H9 (cell line): Measurements from ENCODE around the gene CDH8. TPM values are rescaled to one million over a fixed set of nuclear protein-coding genes. Genes with fewer than 3 reads are reported as not detected.
A peak's percentile ranks its signal among the peaks of the same experiment; 100 is the strongest.

Experiments
- DNase-seq: peaks from one replicate; pipeline ENCODE4 v3.0.0-alpha.2; 2017
- H2AFZ ChIP-seq: one replicate; pipeline ENCODE4 v1.6.1; 2013; ENCODE audit warnings: mild to moderate bottlenecking, low read length, control low read depth, moderate library complexity
- H2AK5ac ChIP-seq: 2 replicates; pipeline ENCODE4 v1.6.1; 2013; ENCODE audit warnings: low read length, control low read depth, mixed read lengths; ENCODE audit not compliant: insufficient read length
- H2BK120ac ChIP-seq: one replicate; pipeline ENCODE4 v1.6.1; 2013; ENCODE audit warnings: low read depth, mild to moderate bottlenecking, low read length, control low read depth, inconsistent platforms; ENCODE audit not compliant: poor library complexity, severe bottlenecking
- H2BK12ac ChIP-seq: 2 replicates; pipeline ENCODE4 v1.6.1; 2013; ENCODE audit warnings: low read length, control low read depth, mixed read lengths, low read depth; ENCODE audit not compliant: insufficient read length
- H2BK15ac ChIP-seq: 2 replicates; pipeline ENCODE4 v1.6.1; 2013; ENCODE audit warnings: low read depth, low read length, control low read depth
- H2BK20ac ChIP-seq: one replicate; pipeline ENCODE4 v1.6.1; 2013; ENCODE audit warnings: low read depth, mild to moderate bottlenecking, low read length, control low read depth, inconsistent platforms; ENCODE audit not compliant: poor library complexity, severe bottlenecking
- H2BK5ac ChIP-seq: 2 replicates; pipeline ENCODE4 v1.6.1; 2013; ENCODE audit warnings: low read length, control low read depth, mixed read lengths; ENCODE audit not compliant: insufficient read length
- H3K14ac ChIP-seq: 2 replicates; pipeline ENCODE4 v1.6.1; 2013; ENCODE audit warnings: low read length, control low read depth; ENCODE audit not compliant: insufficient read depth
- H3K18ac ChIP-seq: 2 replicates; pipeline ENCODE4 v1.6.1; 2013; ENCODE audit warnings: low read depth, mild to moderate bottlenecking, mixed read lengths, low read length, control low read depth; ENCODE audit not compliant: insufficient read length
- H3K23ac ChIP-seq: 2 replicates; pipeline ENCODE4 v1.6.1; 2013; ENCODE audit warnings: low read length, control low read depth, mixed read lengths, low read depth; ENCODE audit not compliant: insufficient read length
- H3K23me2 ChIP-seq: 2 replicates; pipeline ENCODE4 v1.6.1; 2013; ENCODE audit warnings: low read depth, mild to moderate bottlenecking, mixed read lengths, low read length, control low read depth; ENCODE audit not compliant: insufficient read length, poor library complexity, severe bottlenecking
- H3K27ac ChIP-seq: 2 replicates; pipeline ENCODE4 v1.5.1; 2013; ENCODE audit warnings: low read length, control low read depth, mixed read lengths, low read depth; ENCODE audit not compliant: insufficient read length
- H3K27me3 ChIP-seq: 2 replicates; pipeline ENCODE4 v1.6.1; 2013; ENCODE audit warnings: low read length, control low read depth, inconsistent platforms; ENCODE audit not compliant: insufficient read depth
- H3K4ac ChIP-seq: 2 replicates; pipeline ENCODE4 v1.6.1; 2013; ENCODE audit warnings: low read depth, mild to moderate bottlenecking, control low read depth, inconsistent platforms, low read length, moderate library complexity
- H3K4me1 ChIP-seq: 2 replicates; pipeline ENCODE4 v1.6.1; 2013; ENCODE audit warnings: low read length, control low read depth, inconsistent platforms; ENCODE audit not compliant: insufficient read depth
- H3K4me2 ChIP-seq: 2 replicates; pipeline ENCODE4 v1.6.1; 2013; ENCODE audit warnings: low read length, control low read depth, mixed read lengths; ENCODE audit not compliant: insufficient read length, insufficient read depth
- H3K56ac ChIP-seq: 2 replicates; pipeline ENCODE4 v1.6.1; 2013; ENCODE audit warnings: low read depth, mild to moderate bottlenecking, mixed read lengths, low read length, control low read depth; ENCODE audit not compliant: insufficient read length
- H3K79me1 ChIP-seq: 2 replicates; pipeline ENCODE4 v1.6.1; 2013; ENCODE audit warnings: low read depth, mild to moderate bottlenecking, moderate library complexity, low read length, control low read depth, inconsistent platforms; ENCODE audit not compliant: insufficient read depth, poor library complexity, severe bottlenecking
- H3K79me2 ChIP-seq: 2 replicates; pipeline ENCODE4 v1.6.1; 2013; ENCODE audit warnings: low read length, control low read depth, inconsistent platforms; ENCODE audit not compliant: insufficient read depth
- H3K9ac ChIP-seq: 2 replicates; pipeline ENCODE4 v1.6.1; 2013; ENCODE audit warnings: low read length, control low read depth, mixed read lengths; ENCODE audit not compliant: insufficient read length; ENCODE audit errors: extremely low read depth
- H3K9me3 ChIP-seq: one replicate; pipeline ENCODE4 v1.6.1; 2013; ENCODE audit warnings: low read depth, low read length, inconsistent platforms; ENCODE audit not compliant: control insufficient read depth
- H3T11ph ChIP-seq: one replicate; pipeline ENCODE4 v1.6.1; 2013; ENCODE audit warnings: mild to moderate bottlenecking, low read length, control low read depth, inconsistent platforms
- H4K20me1 ChIP-seq: one replicate; pipeline ENCODE4 v1.6.1; 2013; ENCODE audit not compliant: control insufficient read depth, insufficient read length, insufficient read depth
- H4K5ac ChIP-seq: 2 replicates; pipeline ENCODE4 v1.6.1; 2013; ENCODE audit warnings: low read depth, mild to moderate bottlenecking, mixed read lengths, low read length, control low read depth; ENCODE audit not compliant: insufficient read length
- H4K8ac ChIP-seq: replicated peaks from 2 replicates; pipeline ENCODE4 v1.6.1; 2013; ENCODE audit warnings: low read length, control low read depth, mixed read lengths, low read depth; ENCODE audit not compliant: insufficient read length
- H4K91ac ChIP-seq: 2 replicates; pipeline ENCODE4 v1.6.1; 2013; ENCODE audit warnings: low read depth, mild to moderate bottlenecking, moderate library complexity, mixed read lengths, low read length, control low read depth; ENCODE audit not compliant: insufficient read length
- H3K27ac Mint-ChIP-seq, 3 experiments: 2 replicates in 2 of 3; 3 replicates in 1 of 3; pipeline ENCODE4 v1.8.0; 2020 to 2021; ENCODE audit warnings: mixed read lengths in 3 of 3, mild to moderate bottlenecking in 1 of 3, moderate library complexity in 1 of 3
- H3K27me3 Mint-ChIP-seq: 2 replicates; pipeline ENCODE4 v1.8.0; 2021; ENCODE audit warnings: low read depth, mild to moderate bottlenecking, moderate library complexity, mixed read lengths
- H3K36me3 Mint-ChIP-seq, 3 experiments: 2 replicates in 2 of 3; 3 replicates in 1 of 3; pipeline ENCODE4 v1.8.0; 2020 to 2021; ENCODE audit warnings: low read depth in 3 of 3, mixed read lengths in 3 of 3; ENCODE audit not compliant: insufficient read depth in 1 of 3
- H3K4me1 Mint-ChIP-seq, 2 experiments: 2 replicates each; pipeline ENCODE4 v1.8.0; 2020; ENCODE audit warnings: mixed read lengths in 2 of 2
- H3K4me3 Mint-ChIP-seq, 2 experiments: 2 replicates in 1 of 2; 3 replicates in 1 of 2; pipeline ENCODE4 v1.8.0; 2020 to 2021; ENCODE audit warnings: mild to moderate bottlenecking in 2 of 2, mixed read lengths in 2 of 2, moderate library complexity in 1 of 2
- H3K9me3 Mint-ChIP-seq, 2 experiments: 2 replicates in 1 of 2; 3 replicates in 1 of 2; pipeline ENCODE4 v1.8.0; 2020; ENCODE audit warnings: mild to moderate bottlenecking in 2 of 2, mixed read lengths in 2 of 2, moderate library complexity in 1 of 2
- CTCF ChIP-seq: fragments of 200-600 bp; sonication (generic); conservative IDR thresholded peaks from 3 replicates; pipeline ENCODE4 v1.8.0; 2021; ENCODE audit warnings: antibody characterized with exemption, mild to moderate bottlenecking
- total RNA-seq: library from RNA; stranded (reverse); gene quantifications from 2 replicates; pipeline ENCODE4 v1.2.1, GENCODE V29; 2021

The CDH8 gene
- total RNA-seq, 1 experiment from 2014 or later = 12.0 TPM

GRCh38 chr16:61872778-61873119 lies 163.5 kb downstream of the CDH8 start:
- Histone ChIP-seq H4K8ac (no peak overlapping the region), H2BK15ac (no peak overlapping the region), H2BK12ac (no peak overlapping the region), H3K56ac (no peak overlapping the region), H3K18ac (no peak overlapping the region), H3K79me2 (0 out of 2 replicates have a peak, but pooled peaks cover 2% of the 10 kb centered on the region), H2BK20ac (no peak overlapping the region), H3K27me3 (no peaks in the 10 kb centered on the region), H3K9ac (no peak overlapping the region), H3K9me3 (no peaks in the 10 kb centered on the region), H3K4ac (no peak overlapping the region), H3K27ac (peak overlapping the region; percentile 86), H3K23me2 (no peaks in the 10 kb centered on the region), H3K4me2 (peak overlapping the region; percentile 53), H4K20me1 (no peaks in the 10 kb centered on the region), H4K5ac (no peak overlapping the region), H3K23ac (no peak overlapping the region), H3K79me1 (no peaks in the 10 kb centered on the region), H2AFZ (no peak overlapping the region), H2BK5ac (no peak overlapping the region), H2AK5ac (no peak overlapping the region), H3K14ac (no peak overlapping the region), H4K91ac (no peak overlapping the region), H2BK120ac (no peak overlapping the region), H3K4me1 (peaks cover 2% of the 10 kb centered on the region; the same call in 1 of the 2 replicates), H3T11ph (no peak overlapping the region)
- no peak for DNase-seq
- peaks cover 34 to 35% of the 10 kb centered on the region in 2 experiments for H3K4me1 Mint-ChIP-seq
- H3K36me3 Mint-ChIP-seq = peaks cover 0 to 2% (median 2%) of the 10 kb centered on the region in 3 experiments; a peak in 1 of 7 replicates
- no peaks in the 10 kb centered on the region for H3K27me3 Mint-ChIP-seq
- TF ChIP-seq CTCF = no peak
- peaks cover 0 to 8% of the 10 kb centered on the region in 2 experiments; a peak in 2 of 5 replicates for H3K9me3 Mint-ChIP-seq
- H3K27ac Mint-ChIP-seq = peak overlapping the region; percentile 90 to 99 (median 94)
- H3K4me3 Mint-ChIP-seq = peak overlapping the region; percentile 46 to 64; a peak in 4 of 5 replicates
